Upper lobe of right lung (tissue), 1 donor: ENCODE data around the gene IMMP2L. TPM values are rescaled to one million over a fixed set of nuclear protein-coding genes. Genes with fewer than 3 reads are reported as not detected.

Experiments
- ATAC-seq: fragments of 200-7000 bp; cut with Tn5 transposase; one replicate; pipeline ENCODE4 v1.9.1; 2020; ENCODE audit warnings: mild to moderate bottlenecking, moderate library complexity
- DNase-seq: peaks from one replicate; pipeline ENCODE4 v3.0.0-alpha.2; 2020
- H3K27ac ChIP-seq: fragments of 200-600 bp; one replicate; pipeline ENCODE4 v1.8.0; 2022
- H3K27me3 ChIP-seq: fragments of 200-600 bp; one replicate; pipeline ENCODE4 v1.8.0; 2022; ENCODE audit warnings: mild to moderate bottlenecking
- H3K36me3 ChIP-seq: fragments of 200-600 bp; one replicate; pipeline ENCODE4 v1.8.0; 2022
- H3K4me1 ChIP-seq: fragments of 200-600 bp; one replicate; pipeline ENCODE4 v1.8.0; 2022
- H3K4me3 ChIP-seq: fragments of 200-600 bp; one replicate; pipeline ENCODE4 v1.8.0; 2022; ENCODE audit warnings: mild to moderate bottlenecking
- H3K9me3 ChIP-seq: fragments of 200-600 bp; one replicate; pipeline ENCODE4 v1.8.0; 2022
- intact Hi-C: fragments of 100-400 bp; cut with DNase I; formaldehyde crosslinking; loops from one replicate; pipeline ENCODE4 v1.11.0; 2022
- total RNA-seq: library from RNA; stranded (reverse); fragmentation: NEBNext Ultra II Directional; extraction: Animal tissue kit (Norgen Biotek cat#: 25700); gene quantifications from one replicate; pipeline ENCODE4 v1.2.1, GENCODE V29; 2021
- TF ChIP-seq, protein P1 (sequence below): fragments of 200-600 bp; IDR thresholded peaks from one replicate; pipeline ENCODE4 v1.8.0; 2022; ENCODE audit warnings: antibody characterized with exemption
- donor health status: DM: no; HTN: yes; CAD: no; lungs with severe emphysema.

The IMMP2L gene
- total RNA-seq, 1 donor from 2014 or later: 22.0 TPM

DNA sequence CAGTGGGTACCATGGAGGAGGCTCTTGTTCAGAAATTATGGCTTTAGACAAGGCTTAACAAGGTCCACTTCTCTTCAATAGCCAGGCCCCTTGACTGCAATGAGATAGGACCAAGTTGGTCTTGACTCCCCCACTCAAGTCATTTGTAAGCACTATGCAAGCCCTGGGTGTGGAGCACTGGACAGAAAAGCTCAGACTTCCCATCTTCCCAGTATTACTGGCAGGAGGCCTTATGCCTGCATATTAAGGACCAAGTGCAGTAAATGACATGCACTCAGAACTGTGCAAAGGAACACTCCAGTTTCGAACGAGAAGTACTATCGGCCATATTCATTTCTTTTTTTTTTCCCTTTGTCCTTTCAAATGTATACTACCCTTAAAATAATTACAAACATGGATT lies 789.7 kb downstream of the IMMP2L start:
- TF ChIP-seq, protein P1, sequence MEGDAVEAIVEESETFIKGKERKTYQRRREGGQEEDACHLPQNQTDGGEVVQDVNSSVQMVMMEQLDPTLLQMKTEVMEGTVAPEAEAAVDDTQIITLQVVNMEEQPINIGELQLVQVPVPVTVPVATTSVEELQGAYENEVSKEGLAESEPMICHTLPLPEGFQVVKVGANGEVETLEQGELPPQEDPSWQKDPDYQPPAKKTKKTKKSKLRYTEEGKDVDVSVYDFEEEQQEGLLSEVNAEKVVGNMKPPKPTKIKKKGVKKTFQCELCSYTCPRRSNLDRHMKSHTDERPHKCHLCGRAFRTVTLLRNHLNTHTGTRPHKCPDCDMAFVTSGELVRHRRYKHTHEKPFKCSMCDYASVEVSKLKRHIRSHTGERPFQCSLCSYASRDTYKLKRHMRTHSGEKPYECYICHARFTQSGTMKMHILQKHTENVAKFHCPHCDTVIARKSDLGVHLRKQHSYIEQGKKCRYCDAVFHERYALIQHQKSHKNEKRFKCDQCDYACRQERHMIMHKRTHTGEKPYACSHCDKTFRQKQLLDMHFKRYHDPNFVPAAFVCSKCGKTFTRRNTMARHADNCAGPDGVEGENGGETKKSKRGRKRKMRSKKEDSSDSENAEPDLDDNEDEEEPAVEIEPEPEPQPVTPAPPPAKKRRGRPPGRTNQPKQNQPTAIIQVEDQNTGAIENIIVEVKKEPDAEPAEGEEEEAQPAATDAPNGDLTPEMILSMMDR: no peak

DNA sequence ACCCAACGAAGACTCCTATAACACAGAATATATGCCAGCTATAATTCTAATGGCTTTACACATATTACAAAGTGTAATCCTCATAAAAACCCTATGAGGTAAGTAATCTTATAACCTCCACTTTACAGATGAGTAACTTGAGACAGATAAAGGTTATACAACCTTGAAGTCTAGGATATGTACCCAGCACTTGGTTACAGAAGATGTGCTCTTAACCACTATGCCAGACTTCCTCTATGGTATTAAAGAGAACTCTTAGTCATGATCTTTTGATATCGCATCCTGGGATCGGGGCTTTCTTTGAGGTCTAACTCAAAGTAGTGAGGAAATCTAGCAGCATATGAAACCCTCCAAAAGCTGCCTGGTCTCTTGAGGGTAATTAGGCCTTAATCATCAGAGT lies 790.6 kb downstream of the IMMP2L start:
- intact Hi-C loops: no loop called here
- no peak overlapping the region for H3K27ac ChIP-seq
- no peaks in the 10 kb centered on the region for H3K27me3 ChIP-seq
- H3K36me3 ChIP-seq: no peaks in the 10 kb centered on the region
- no peak overlapping the region for H3K4me3 ChIP-seq
- H3K4me1 ChIP-seq: no peaks in the 10 kb centered on the region
- H3K9me3 ChIP-seq: no peaks in the 10 kb centered on the region
- no peak for ATAC-seq
- TF ChIP-seq, protein P1: no peak
- no peak for DNase-seq

More for the DNA sequence above, 789.7 kb downstream of the IMMP2L start:
- Histone ChIP-seq H3K4me1 (no peaks in the 10 kb centered on the region), H3K36me3 (no peaks in the 10 kb centered on the region), H3K9me3 (no peaks in the 10 kb centered on the region), H3K27me3 (no peaks in the 10 kb centered on the region), H3K4me3 (no peak overlapping the region), H3K27ac (no peak overlapping the region)
- no peak for DNase-seq
- intact Hi-C loops: no loop called here
- no peak for ATAC-seq

DNA sequence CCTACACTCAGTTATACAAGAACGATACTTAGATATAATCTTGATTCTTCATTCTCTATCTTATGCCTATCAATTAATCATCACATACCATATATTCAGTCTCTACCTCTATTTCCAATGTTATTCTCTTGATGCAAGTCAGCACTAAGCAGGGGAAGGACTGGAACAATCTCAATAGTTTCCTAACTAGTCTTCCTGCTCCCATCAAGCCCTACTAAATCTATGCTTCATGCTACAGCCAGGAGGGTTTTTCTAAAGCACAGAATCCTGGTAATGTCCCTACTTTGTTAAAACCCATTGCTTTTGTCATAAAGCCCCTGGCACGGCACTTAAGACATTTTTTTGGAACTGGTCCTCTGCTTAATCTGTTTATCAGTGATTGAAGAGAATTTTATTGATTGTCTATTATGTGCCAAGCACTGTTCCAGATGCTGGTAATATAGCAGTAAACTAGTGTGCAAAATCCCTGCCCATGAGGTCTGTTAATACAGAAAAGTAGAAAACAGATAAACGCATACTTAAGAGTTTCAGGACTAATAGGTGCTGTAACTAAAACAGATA lies 794.7 kb downstream of the IMMP2L start:
- ATAC-seq (no peak), DNase-seq (no peak)
- TF ChIP-seq, protein P1: no peak
- Histone ChIP-seq H3K27me3 (no peaks in the 10 kb centered on the region), H3K36me3 (no peaks in the 10 kb centered on the region), H3K27ac (no peak overlapping the region), H3K9me3 (no peaks in the 10 kb centered on the region), H3K4me1 (no peaks in the 10 kb centered on the region), H3K4me3 (no peak overlapping the region)
- intact Hi-C loops: no loop called here

DNA sequence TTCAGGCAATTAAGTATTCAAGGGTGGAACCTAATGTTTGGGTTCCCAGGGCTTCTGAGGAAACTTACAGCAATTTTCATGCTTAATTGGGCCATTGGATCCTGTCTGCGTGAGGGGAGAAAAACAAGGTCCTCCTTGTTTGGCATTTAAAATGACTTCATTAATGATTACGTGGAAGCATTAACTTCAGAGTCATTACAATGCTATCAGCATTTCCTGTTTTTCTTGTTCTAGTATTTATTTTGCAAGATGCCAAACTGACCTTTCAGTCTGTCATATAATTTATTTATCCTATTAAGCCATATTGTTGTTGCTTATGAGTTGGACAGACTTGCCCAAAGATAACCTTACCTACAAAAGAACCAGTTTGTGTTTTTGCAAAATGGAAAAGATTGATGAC lies 795.4 kb downstream of the IMMP2L start:
- no peaks in the 10 kb centered on the region for H3K27me3 ChIP-seq
- no peak overlapping the region for H3K4me3 ChIP-seq
- no peaks in the 10 kb centered on the region for H3K9me3 ChIP-seq
- H3K27ac ChIP-seq: no peak overlapping the region
- ATAC-seq (no peak), DNase-seq (no peak)
- intact Hi-C loops: no loop called here
- H3K36me3 ChIP-seq: no peaks in the 10 kb centered on the region
- TF ChIP-seq, protein P1: no peak
- H3K4me1 ChIP-seq: no peaks in the 10 kb centered on the region

DNA sequence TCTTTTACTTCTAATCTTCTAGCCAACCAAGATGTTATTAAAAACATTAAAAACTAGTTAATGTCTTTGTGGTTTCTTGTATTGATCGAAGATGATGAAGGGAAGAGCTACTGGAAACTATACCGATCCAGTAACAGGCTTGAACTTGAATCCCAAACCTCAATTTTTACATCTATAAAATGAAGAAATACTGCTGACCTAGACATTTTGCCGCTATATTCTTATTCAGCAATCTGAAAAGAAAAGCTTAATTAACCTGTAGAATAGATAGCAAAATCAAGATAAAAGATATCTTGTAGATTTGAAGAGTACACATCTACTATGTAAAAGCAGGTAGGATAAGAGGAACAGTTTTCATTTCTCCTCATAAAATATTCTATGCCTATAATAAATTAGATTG lies 797.4 kb downstream of the IMMP2L start:
- TF ChIP-seq, protein P1: no peak
- Histone ChIP-seq H3K27ac (no peak overlapping the region), H3K4me1 (no peaks in the 10 kb centered on the region), H3K4me3 (no peak overlapping the region), H3K9me3 (no peaks in the 10 kb centered on the region), H3K36me3 (no peaks in the 10 kb centered on the region), H3K27me3 (no peaks in the 10 kb centered on the region)
- intact Hi-C loops: no loop called here
- ATAC-seq (no peak), DNase-seq (no peak)
